ENCODE measurements around the gene EPS8L2. TPM values are rescaled to one million over a fixed set of nuclear protein-coding genes. Genes with fewer than 3 reads are reported as not detected.

The EPS8L2 gene
- total and polyA plus RNA-seq, 2 of the 13 experiments (the other 11 are each of a cell fraction or from before 2014, with no cell fraction given), result 89.3 to 416 TPM

DNA sequence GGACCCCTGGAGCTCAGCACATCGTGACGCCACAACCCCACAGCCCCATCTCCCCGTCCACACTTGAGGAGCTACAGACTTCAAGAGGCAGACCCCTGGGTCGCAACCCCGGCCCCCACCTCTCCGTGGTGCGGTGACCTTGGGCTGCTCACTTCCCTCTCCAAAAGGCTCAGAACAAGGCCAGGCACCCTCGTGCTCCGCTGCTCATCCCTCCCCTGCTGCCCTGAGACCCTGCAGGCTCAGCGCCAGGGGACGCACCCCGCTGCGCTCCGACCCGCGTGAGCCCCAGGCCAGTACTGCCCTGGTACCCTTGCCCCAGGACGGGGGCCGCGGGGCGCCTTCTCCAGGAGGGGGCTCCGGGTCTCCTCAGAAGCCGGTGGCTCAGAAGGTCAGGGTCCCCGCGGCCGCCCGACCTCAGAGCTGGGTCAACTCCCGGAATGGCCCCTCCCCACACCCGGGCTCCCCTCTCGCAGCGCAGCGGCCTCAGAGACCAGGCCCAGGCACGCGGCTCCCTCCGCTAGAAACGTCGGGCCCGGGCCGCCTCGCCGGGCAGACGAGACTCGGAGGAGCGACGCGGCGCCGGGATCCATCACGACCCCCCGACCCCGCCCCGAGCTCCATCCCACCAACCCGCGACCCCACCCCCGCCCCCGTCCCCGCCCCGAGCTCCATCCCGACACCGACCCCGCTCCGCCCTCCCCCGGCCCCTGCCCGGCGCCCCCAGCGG, 70.7 kb downstream of the EPS8L2 start (continued):
- TF ChIP-seq, protein P1, sequence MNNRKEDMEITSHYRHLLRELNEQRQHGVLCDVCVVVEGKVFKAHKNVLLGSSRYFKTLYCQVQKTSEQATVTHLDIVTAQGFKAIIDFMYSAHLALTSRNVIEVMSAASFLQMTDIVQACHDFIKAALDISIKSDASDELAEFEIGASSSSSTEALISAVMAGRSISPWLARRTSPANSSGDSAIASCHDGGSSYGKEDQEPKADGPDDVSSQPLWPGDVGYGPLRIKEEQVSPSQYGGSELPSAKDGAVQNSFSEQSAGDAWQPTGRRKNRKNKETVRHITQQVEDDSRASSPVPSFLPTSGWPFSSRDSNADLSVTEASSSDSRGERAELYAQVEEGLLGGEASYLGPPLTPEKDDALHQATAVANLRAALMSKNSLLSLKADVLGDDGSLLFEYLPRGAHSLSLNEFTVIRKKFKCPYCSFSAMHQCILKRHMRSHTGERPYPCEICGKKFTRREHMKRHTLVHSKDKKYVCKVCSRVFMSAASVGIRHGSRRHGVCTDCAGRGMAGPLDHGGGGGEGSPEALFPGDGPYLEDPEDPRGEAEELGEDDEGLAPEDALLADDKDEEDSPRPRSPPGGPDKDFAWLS (CRISPR knock-in tag; IDR thresholded peaks at IDR 0.05; ENCODE audit: borderline replicate concordance), result no peak
- TF ChIP-seq, protein P2, sequence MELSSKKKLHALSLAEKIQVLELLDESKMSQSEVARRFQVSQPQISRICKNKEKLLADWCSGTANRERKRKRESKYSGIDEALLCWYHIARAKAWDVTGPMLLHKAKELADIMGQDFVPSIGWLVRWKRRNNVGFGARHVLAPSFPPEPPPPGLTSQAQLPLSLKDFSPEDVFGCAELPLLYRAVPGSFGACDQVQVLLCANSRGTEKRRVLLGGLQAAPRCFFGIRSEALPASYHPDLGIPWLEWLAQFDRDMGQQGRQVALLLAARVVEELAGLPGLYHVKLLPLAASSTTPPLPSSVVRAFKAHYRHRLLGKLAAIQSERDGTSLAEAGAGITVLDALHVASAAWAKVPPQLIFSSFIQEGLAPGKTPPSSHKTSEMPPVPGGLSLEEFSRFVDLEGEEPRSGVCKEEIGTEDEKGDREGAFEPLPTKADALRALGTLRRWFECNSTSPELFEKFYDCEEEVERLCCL (CRISPR knock-in tag; IDR thresholded peaks at IDR 0.05; ENCODE audit: borderline replicate concordance), result no peak
- no peak for TF ChIP-seq CAMTA2 (CRISPR knock-in tag; IDR thresholded peaks at IDR 0.05; ENCODE audit: borderline replicate concordance)
- TF ChIP-seq PHB2 (IDR thresholded peaks at IDR 0.05; ENCODE audit: partially characterized antibody), result no peak
- TF ChIP-seq, protein P3, sequence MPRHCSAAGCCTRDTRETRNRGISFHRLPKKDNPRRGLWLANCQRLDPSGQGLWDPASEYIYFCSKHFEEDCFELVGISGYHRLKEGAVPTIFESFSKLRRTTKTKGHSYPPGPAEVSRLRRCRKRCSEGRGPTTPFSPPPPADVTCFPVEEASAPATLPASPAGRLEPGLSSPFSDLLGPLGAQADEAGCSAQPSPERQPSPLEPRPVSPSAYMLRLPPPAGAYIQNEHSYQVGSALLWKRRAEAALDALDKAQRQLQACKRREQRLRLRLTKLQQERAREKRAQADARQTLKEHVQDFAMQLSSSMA (CRISPR knock-in tag; IDR thresholded peaks at IDR 0.05), result no peak
- TF ChIP-seq, protein P4, sequence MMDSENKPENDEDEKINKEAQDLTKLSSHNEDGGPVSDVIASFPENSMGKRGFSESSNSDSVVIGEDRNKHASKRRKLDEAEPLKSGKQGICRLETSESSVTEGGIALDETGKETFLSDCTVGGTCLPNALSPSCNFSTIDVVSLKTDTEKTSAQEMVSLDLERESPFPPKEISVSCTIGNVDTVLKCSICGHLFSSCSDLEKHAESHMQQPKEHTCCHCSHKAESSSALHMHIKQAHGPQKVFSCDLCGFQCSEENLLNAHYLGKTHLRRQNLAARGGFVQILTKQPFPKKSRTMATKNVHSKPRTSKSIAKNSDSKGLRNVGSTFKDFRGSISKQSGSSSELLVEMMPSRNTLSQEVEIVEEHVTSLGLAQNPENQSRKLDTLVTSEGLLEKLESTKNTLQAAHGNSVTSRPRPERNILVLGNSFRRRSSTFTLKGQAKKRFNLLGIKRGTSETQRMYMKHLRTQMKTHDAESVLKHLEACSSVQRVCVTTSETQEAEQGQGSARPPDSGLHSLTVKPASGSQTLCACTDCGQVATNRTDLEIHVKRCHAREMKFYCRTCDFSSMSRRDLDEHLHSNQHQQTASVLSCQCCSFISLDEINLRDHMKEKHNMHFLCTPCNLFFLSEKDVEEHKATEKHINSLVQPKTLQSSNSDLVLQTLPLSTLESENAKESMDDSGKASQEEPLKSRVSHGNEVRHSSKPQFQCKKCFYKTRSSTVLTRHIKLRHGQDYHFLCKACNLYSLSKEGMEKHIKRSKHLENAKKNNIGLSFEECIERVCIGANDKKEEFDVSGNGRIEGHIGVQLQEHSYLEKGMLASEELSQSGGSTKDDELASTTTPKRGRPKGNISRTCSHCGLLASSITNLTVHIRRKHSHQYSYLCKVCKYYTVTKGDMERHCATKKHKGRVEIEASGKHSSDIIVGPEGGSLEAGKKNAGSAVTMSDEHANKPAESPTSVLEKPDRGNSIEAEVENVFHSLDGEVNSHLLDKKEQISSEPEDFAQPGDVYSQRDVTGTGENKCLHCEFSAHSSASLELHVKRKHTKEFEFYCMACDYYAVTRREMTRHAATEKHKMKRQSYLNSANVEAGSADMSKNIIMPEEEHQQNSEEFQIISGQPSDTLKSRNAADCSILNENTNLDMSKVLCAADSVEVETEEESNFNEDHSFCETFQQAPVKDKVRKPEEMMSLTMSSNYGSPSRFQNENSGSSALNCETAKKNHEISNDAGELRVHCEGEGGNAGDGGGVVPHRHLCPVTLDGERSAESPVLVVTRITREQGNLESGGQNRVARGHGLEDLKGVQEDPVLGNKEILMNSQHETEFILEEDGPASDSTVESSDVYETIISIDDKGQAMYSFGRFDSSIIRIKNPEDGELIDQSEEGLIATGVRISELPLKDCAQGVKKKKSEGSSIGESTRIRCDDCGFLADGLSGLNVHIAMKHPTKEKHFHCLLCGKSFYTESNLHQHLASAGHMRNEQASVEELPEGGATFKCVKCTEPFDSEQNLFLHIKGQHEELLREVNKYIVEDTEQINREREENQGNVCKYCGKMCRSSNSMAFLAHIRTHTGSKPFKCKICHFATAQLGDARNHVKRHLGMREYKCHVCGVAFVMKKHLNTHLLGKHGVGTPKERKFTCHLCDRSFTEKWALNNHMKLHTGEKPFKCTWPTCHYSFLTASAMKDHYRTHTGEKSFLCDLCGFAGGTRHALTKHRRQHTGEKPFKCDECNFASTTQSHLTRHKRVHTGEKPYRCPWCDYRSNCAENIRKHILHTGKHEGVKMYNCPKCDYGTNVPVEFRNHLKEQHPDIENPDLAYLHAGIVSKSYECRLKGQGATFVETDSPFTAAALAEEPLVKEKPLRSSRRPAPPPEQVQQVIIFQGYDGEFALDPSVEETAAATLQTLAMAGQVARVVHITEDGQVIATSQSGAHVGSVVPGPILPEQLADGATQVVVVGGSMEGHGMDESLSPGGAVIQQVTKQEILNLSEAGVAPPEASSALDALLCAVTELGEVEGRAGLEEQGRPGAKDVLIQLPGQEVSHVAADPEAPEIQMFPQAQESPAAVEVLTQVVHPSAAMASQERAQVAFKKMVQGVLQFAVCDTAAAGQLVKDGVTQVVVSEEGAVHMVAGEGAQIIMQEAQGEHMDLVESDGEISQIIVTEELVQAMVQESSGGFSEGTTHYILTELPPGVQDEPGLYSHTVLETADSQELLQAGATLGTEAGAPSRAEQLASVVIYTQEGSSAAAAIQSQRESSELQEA (CRISPR knock-in tag; IDR thresholded peaks at IDR 0.05; ENCODE audit: not compliant biosample characterization), result peak; percentile 60
- no peak for TF ChIP-seq ZNF589 (CRISPR knock-in tag; conservative IDR thresholded peaks at IDR 0.05)
- no peak for TF ChIP-seq NFE2L2 (IDR thresholded peaks at IDR 0.05; ENCODE audit: low read length)
- no peak for TF ChIP-seq ZNF484 (CRISPR knock-in tag; IDR thresholded peaks at IDR 0.05; ENCODE audit: borderline replicate concordance, low read depth)
- TF ChIP-seq, protein P5, sequence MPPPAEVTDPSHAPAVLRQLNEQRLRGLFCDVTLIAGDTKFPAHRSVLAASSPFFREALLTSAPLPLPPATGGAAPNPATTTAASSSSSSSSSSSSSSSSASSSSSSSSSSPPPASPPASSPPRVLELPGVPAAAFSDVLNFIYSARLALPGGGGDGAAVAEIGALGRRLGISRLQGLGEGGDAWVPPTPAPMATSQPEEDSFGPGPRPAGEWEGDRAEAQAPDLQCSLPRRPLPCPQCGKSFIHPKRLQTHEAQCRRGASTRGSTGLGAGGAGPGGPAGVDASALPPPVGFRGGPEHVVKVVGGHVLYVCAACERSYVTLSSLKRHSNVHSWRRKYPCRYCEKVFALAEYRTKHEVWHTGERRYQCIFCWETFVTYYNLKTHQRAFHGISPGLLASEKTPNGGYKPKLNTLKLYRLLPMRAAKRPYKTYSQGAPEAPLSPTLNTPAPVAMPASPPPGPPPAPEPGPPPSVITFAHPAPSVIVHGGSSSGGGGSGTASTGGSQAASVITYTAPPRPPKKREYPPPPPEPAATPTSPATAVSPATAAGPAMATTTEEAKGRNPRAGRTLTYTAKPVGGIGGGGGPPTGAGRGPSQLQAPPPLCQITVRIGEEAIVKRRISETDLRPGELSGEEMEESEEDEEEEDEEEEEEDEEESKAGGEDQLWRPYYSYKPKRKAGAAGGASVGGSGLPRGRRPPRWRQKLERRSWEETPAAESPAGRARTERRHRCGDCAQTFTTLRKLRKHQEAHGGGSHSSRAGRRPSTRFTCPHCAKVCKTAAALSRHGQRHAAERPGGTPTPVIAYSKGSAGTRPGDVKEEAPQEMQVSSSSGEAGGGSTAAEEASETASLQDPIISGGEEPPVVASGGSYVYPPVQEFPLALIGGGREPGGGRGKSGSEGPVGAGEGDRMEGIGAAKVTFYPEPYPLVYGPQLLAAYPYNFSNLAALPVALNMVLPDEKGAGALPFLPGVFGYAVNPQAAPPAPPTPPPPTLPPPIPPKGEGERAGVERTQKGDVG (CRISPR knock-in tag; IDR thresholded peaks at IDR 0.05; ENCODE audit: borderline replicate concordance), result no peak; the same call in 1 of the 2 replicates

Data from HepG2 (cell line).